Upper lobe of left lung (tissue), 6 donors: ENCODE measurements around the gene FIBIN. TPM values are rescaled to one million over a fixed set of nuclear protein-coding genes. Genes with fewer than 3 reads are reported as not detected.

ENCODE experiments used
- ATAC-seq, 2 donors: fragments of 200-7000 bp; cut with Tn5 transposase; one replicate each; pipeline ENCODE4 v1.9.1; 2022; ENCODE audit warnings: mild to moderate bottlenecking in 2 of 2, moderate library complexity in 2 of 2; ENCODE audit not compliant: low FRiP score in 2 of 2
- DNase-seq, 2 donors: peaks; one replicate each; pipeline ENCODE4 v3.0.0-alpha.2; 2019 to 2020
- H3K27ac ChIP-seq, 4 donors: fragments of 200-600 bp; sonication (generic); one replicate each; pipeline ENCODE4 v1.5.1; 2016 to 2019
- H3K27me3 ChIP-seq, 4 donors: fragments of 200-600 bp; sonication (generic); one replicate each; pipeline ENCODE4 v1.5.1; 2017 to 2019
- H3K36me3 ChIP-seq, 4 donors: fragments of 200-600 bp; sonication (generic); one replicate each; pipeline ENCODE4 v1.5.1; 2016 to 2019
- H3K4me1 ChIP-seq, 4 donors: fragments of 200-600 bp; sonication (generic); one replicate each; pipeline ENCODE4 v1.5.1; 2018 to 2019
- H3K4me3 ChIP-seq, 4 donors: fragments of 200-600 bp; sonication (generic); one replicate each; pipeline ENCODE4 v1.5.1; 2017 to 2019; ENCODE audit warnings: mild to moderate bottlenecking in 2 of 4, moderate library complexity in 1 of 4
- H3K9me3 ChIP-seq, 4 donors: fragments of 200-600 bp; sonication (generic); one replicate each; pipeline ENCODE4 v1.5.1; 2018 to 2019
- CTCF ChIP-seq, 6 experiments: fragments of 450-650 bp in 4 of 6; fragments of 200-600 bp in 2 of 6; sonication (generic) in 2 of 6; IDR thresholded peaks; one replicate each; pipeline ENCODE4 v1.5.1; 2016 to 2019; ENCODE audit warnings: antibody characterized with exemption in 6 of 6
- EP300 ChIP-seq, 4 donors: sonication (generic); formaldehyde crosslinking; IDR thresholded peaks; one replicate each; pipeline ENCODE4 v1.5.1; 2017; ENCODE audit warnings: antibody characterized with exemption in 4 of 4, control low read depth in 2 of 4
- POLR2A ChIP-seq, 4 donors: fragments of 450-650 bp; IDR thresholded peaks; one replicate each; pipeline ENCODE4 v1.5.1; 2016 to 2017; ENCODE audit warnings: antibody characterized with exemption in 4 of 4, mild to moderate bottlenecking in 2 of 4
- POLR2AphosphoS5 ChIP-seq, 2 donors: sonication (generic); formaldehyde crosslinking; IDR thresholded peaks; one replicate each; pipeline ENCODE4 v1.5.1; 2017; ENCODE audit warnings: antibody characterized with exemption in 2 of 2
- WGBS, 2 donors: methylation state at CpG; one replicate each; pipeline ENCODE4 v1.1.5; 2017 to 2018; 5-methylcytosine and 5-hydroxymethylcytosine counted together
- total RNA-seq, 6 donors: library from RNA; depleted of rRNA in 4 of 6; stranded (reverse); fragments of >200 nt in 4 of 6; gene quantifications; one replicate each; pipeline versions ENCODE4 v1.1.0 to v1.2.1, GENCODE V29; 2016 to 2021
- donor health status: DM: no; HTN: no; CAD: no; lungs with moderate emphysema.
- donor health status: DM: no; HTN: yes; CAD: no; lungs with severe emphysema.

The FIBIN gene
- total RNA-seq, 6 donors from 2014 or later: 14.7 to 40.0 (median 25.0) TPM

GRCh38 chr11:26947904-26948639 is 45.8 kb upstream of the FIBIN start:
- ATAC-seq (peak in 1 of 2 donors; percentile 64), DNase-seq (no peak)
- 41 to 61% methylated on average over 3 of the region's 3 CpGs for WGBS, 2 donors
- Histone ChIP-seq H3K4me3 (no peak overlapping the region), H3K27me3 (no peaks in the 10 kb centered on the region), H3K4me1 (no peaks in the 10 kb centered on the region), H3K9me3 (no peaks in the 10 kb centered on the region), H3K36me3 (no peaks in the 10 kb centered on the region), H3K27ac (peak overlapping the region in 1 of 4 donors; percentile 48)
- TF ChIP-seq POLR2A (IDR thresholded peaks at IDR 0.05) (no peak), CTCF (IDR thresholded peaks at IDR 0.05) (no peak), EP300 (IDR thresholded peaks at IDR 0.05) (no peak), POLR2AphosphoS5 (IDR thresholded peaks at IDR 0.05) (no peak)

- TF ChIP-seq POLR2AphosphoS5 (IDR thresholded peaks at IDR 0.05) (no peak), EP300 (IDR thresholded peaks at IDR 0.05) (no peak), POLR2A (IDR thresholded peaks at IDR 0.05) (no peak), CTCF (IDR thresholded peaks at IDR 0.05) (no peak)
- H3K9me3 ChIP-seq: no peaks in the 10 kb centered on the region
- H3K36me3 ChIP-seq: no peaks in the 10 kb centered on the region
- no peak for DNase-seq
- H3K27ac ChIP-seq: peak overlapping the region in 1 of 4 donors; percentile 48
- WGBS, 2 donors: 87 to 90% methylated on average over 1 of the region's 1 CpG
- H3K27me3 ChIP-seq: no peaks in the 10 kb centered on the region
- H3K4me1 ChIP-seq: no peaks in the 10 kb centered on the region
- H3K4me3 ChIP-seq: no peak overlapping the region
- ATAC-seq: no peak
These were observed 45.0 kb upstream of the FIBIN start for GRCh38 chr11:26948881-26949280.

GRCh38 chr11:26949846-26950245 is 44.1 kb upstream of the FIBIN start:
- H3K36me3 ChIP-seq: no peaks in the 10 kb centered on the region
- H3K4me1 ChIP-seq: no peaks in the 10 kb centered on the region
- WGBS, 2 donors: 56 to 79% methylated on average over 2 of the region's 2 CpGs
- H3K4me3 ChIP-seq: no peak overlapping the region
- no peak overlapping the region for H3K27ac ChIP-seq
- TF ChIP-seq EP300 (IDR thresholded peaks at IDR 0.05) (no peak), POLR2AphosphoS5 (IDR thresholded peaks at IDR 0.05) (no peak)
- DNase-seq: no peak
- no peaks in the 10 kb centered on the region for H3K27me3 ChIP-seq
- ATAC-seq: no peak
- H3K9me3 ChIP-seq: no peaks in the 10 kb centered on the region

- WGBS, 2 donors: 67 to 81% methylated on average over 5 of the region's 5 CpGs
- DNase-seq: peak; percentile 13 to 42
- Histone ChIP-seq H3K4me3 (no peak overlapping the region), H3K9me3 (no peaks in the 10 kb centered on the region), H3K4me1 (no peaks in the 10 kb centered on the region), H3K36me3 (no peaks in the 10 kb centered on the region), H3K27ac (no peak overlapping the region), H3K27me3 (no peaks in the 10 kb centered on the region)
- ATAC-seq: peak in 1 of 2 donors; percentile 25
- no peak for TF ChIP-seq CTCF (IDR thresholded peaks at IDR 0.05)
- peak in 1 of 4 donors; percentile 53 for TF ChIP-seq EP300 (IDR thresholded peaks at IDR 0.05)
These were observed 43.6 kb upstream of the FIBIN start for GRCh38 chr11:26950260-26950719.

- no peaks in the 10 kb centered on the region for H3K36me3 ChIP-seq
- WGBS, 2 donors: 79 to 83% methylated on average over 6 of the region's 6 CpGs
- no peak overlapping the region for H3K4me3 ChIP-seq
- no peaks in the 10 kb centered on the region for H3K4me1 ChIP-seq
- ATAC-seq (no peak), DNase-seq (no peak)
- H3K9me3 ChIP-seq: no peaks in the 10 kb centered on the region
- H3K27me3 ChIP-seq: no peaks in the 10 kb centered on the region
- TF ChIP-seq EP300 (IDR thresholded peaks at IDR 0.05): no peak
- TF ChIP-seq POLR2A (IDR thresholded peaks at IDR 0.05): no peak
- TF ChIP-seq CTCF (IDR thresholded peaks at IDR 0.05): no peak
- no peak for TF ChIP-seq POLR2AphosphoS5 (IDR thresholded peaks at IDR 0.05)
- H3K27ac ChIP-seq: no peak overlapping the region
These were observed 42.0 kb upstream of the FIBIN start for GRCh38 chr11:26951809-26952515.
